Panc1 (cell line): ENCODE data around the gene IKZF3.

Source experiments
- POLR2AphosphoS5 ChIP-seq: IDR thresholded peaks from 2 replicates; pipeline ENCODE4 v1.6.1; 2012; ENCODE audit warnings: mild to moderate bottlenecking, low read depth, low read length, moderate library complexity
- SIN3A ChIP-seq: IDR thresholded peaks from 2 replicates; pipeline ENCODE4 v1.6.1; 2012; ENCODE audit warnings: low read depth, mild to moderate bottlenecking, low read length, moderate library complexity, borderline replicate concordance; ENCODE audit not compliant: insufficient read depth
- TCF7L2 ChIP-seq: IDR thresholded peaks from 2 replicates; pipeline ENCODE4 v1.6.1; 2011; ENCODE audit warnings: mild to moderate bottlenecking, low read depth, low read length, inconsistent platforms
- TF ChIP-seq, protein P1 (sequence below): fragments of 450-650 bp; IDR thresholded peaks from 2 replicates; pipeline ENCODE4 v1.5.1; 2017; ENCODE audit warnings: mild to moderate bottlenecking
- TF ChIP-seq, protein P2 (sequence below), 2 experiments: IDR thresholded peaks; 2 replicates each; pipeline ENCODE4 v1.6.1; 2011 to 2012; ENCODE audit warnings: low read depth in 2 of 2, control low read depth in 1 of 2, low read length in 1 of 2, mild to moderate bottlenecking in 1 of 2, moderate library complexity in 1 of 2; ENCODE audit not compliant: insufficient read depth in 1 of 2

DNA sequence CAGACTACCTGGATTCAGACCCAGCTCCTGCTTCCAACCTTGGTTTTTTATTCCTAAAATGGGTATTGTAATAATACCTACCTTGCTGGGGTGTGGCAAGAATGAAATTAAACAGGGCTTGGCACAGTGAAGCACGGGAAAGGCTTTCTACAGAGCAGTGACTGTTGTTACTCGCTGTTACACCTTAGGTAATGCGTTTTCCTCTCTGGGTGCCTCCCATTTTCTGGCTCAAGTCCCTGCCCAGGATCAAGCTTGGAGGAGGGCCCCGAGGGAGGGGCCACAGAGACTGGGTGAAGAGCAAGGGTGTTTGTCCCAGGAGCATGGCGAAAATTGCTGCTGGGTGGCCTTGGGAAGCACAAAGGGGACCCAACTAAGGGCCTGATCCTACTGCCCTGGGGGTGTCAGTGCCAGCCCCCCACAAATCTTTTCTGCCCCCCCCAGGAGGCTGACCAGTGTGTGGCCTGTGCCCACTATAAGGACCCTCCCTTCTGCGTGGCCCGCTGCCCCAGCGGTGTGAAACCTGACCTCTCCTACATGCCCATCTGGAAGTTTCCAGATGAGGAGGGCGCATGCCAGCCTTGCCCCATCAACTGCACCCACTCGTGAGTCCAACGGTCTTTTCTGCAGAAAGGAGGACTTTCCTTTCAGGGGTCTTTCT is 147.1 kb downstream of the IKZF3 start:
- TF ChIP-seq, protein P1, sequence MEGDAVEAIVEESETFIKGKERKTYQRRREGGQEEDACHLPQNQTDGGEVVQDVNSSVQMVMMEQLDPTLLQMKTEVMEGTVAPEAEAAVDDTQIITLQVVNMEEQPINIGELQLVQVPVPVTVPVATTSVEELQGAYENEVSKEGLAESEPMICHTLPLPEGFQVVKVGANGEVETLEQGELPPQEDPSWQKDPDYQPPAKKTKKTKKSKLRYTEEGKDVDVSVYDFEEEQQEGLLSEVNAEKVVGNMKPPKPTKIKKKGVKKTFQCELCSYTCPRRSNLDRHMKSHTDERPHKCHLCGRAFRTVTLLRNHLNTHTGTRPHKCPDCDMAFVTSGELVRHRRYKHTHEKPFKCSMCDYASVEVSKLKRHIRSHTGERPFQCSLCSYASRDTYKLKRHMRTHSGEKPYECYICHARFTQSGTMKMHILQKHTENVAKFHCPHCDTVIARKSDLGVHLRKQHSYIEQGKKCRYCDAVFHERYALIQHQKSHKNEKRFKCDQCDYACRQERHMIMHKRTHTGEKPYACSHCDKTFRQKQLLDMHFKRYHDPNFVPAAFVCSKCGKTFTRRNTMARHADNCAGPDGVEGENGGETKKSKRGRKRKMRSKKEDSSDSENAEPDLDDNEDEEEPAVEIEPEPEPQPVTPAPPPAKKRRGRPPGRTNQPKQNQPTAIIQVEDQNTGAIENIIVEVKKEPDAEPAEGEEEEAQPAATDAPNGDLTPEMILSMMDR = no peak
- TF ChIP-seq POLR2AphosphoS5 (no peak), SIN3A (no peak), TCF7L2 (no peak)
- TF ChIP-seq, protein P2, sequence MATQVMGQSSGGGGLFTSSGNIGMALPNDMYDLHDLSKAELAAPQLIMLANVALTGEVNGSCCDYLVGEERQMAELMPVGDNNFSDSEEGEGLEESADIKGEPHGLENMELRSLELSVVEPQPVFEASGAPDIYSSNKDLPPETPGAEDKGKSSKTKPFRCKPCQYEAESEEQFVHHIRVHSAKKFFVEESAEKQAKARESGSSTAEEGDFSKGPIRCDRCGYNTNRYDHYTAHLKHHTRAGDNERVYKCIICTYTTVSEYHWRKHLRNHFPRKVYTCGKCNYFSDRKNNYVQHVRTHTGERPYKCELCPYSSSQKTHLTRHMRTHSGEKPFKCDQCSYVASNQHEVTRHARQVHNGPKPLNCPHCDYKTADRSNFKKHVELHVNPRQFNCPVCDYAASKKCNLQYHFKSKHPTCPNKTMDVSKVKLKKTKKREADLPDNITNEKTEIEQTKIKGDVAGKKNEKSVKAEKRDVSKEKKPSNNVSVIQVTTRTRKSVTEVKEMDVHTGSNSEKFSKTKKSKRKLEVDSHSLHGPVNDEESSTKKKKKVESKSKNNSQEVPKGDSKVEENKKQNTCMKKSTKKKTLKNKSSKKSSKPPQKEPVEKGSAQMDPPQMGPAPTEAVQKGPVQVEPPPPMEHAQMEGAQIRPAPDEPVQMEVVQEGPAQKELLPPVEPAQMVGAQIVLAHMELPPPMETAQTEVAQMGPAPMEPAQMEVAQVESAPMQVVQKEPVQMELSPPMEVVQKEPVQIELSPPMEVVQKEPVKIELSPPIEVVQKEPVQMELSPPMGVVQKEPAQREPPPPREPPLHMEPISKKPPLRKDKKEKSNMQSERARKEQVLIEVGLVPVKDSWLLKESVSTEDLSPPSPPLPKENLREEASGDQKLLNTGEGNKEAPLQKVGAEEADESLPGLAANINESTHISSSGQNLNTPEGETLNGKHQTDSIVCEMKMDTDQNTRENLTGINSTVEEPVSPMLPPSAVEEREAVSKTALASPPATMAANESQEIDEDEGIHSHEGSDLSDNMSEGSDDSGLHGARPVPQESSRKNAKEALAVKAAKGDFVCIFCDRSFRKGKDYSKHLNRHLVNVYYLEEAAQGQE (IDR thresholded peaks at IDR 0.05; ENCODE audit: insufficient read depth in 1 of 2, low read depth in 2 of 2, low read length in 1 of 2) = no peak
